T follicular helper cell (primary cell): Measurements from ENCODE around the gene CSMD2.

Experiments used
- DNase-seq: peaks from one replicate; pipeline ENCODE4 v3.0.0-alpha.2; 2020; ENCODE audit warnings: low read depth

Gene CSMD2

GRCh38 chr1:33960188-33960895, 204.7 kb downstream of the CSMD2 start:
- no peak for DNase-seq

GRCh38 chr1:33957854-33958253, 207.2 kb downstream of the CSMD2 start:
- DNase-seq: no peak

GRCh38 chr1:33955096-33955495, 209.9 kb downstream of the CSMD2 start:
- DNase-seq: no peak

DNA sequence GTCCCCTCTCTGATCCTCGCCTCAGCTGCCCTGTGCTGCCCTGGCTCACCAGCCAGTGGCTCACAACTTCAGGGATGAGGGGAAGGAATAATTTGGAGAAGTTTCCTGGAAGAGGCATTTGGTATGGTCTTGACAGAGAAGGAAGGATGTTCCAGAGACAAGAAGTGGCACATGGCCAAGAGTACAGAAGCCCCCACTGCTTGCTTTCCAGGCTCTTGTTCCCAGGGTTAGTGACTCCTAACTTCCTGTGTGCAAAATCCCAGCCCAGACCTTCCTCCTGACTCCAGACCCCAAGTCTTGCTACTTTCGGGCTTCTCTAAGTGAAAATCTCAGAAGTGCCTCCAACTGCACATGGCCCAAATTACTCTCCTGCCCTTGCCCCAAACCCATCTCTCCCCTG, 215.5 kb downstream of the CSMD2 start:
- no peak for DNase-seq

GRCh38 chr1:33948291-33948690, 216.7 kb downstream of the CSMD2 start:
- DNase-seq: no peak

DNA sequence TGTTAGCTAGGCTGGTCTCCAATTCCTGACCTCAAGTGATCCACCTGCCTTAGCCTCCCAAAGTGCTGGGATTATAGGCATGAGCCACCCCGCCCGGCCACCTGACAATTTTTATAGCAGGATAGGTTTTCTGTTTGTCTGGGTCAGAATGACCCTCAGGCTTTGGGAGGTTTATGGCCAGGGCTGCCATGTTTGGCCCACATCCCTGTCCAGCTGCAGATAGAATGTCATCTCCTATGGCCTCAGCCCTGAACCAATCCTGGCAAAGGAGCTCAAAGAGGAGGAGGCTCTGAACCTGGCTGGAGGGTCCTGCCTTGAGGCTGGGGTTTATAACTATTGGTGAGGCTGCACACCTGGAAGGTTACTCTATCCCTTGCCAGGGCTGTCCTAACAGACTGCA, 218.2 kb downstream of the CSMD2 start:
- DNase-seq: no peak

- DNase-seq: no peak
These were observed 220.2 kb downstream of the CSMD2 start for GRCh38 chr1:33944846-33945245.

DNA sequence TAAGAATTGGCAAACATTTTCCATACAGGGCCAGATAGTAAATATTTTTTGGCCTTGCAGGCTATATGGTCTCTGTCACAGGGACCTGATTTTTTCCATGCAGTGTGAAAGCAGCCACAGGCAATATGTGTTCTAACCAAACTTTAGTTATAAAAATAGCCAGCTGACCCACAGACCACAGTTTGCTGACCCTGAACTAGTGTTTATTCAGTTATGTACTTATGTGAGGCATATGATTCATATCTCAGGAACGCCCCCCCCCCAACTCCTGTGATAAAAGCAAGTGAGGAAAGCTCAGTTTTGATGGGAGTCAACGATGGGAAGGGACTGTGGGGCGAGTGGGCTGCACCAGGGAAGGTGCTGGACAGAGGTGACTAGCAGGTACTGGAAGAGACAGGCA, 221.1 kb downstream of the CSMD2 start:
- no peak for DNase-seq

GRCh38 chr1:33932871-33933270, 232.2 kb downstream of the CSMD2 start:
- DNase-seq: no peak

- DNase-seq: no peak
These were observed 233.9 kb downstream of the CSMD2 start for GRCh38 chr1:33931111-33931475.

GRCh38 chr1:33930346-33931110, 234.5 kb downstream of the CSMD2 start:
- no peak for DNase-seq

DNA sequence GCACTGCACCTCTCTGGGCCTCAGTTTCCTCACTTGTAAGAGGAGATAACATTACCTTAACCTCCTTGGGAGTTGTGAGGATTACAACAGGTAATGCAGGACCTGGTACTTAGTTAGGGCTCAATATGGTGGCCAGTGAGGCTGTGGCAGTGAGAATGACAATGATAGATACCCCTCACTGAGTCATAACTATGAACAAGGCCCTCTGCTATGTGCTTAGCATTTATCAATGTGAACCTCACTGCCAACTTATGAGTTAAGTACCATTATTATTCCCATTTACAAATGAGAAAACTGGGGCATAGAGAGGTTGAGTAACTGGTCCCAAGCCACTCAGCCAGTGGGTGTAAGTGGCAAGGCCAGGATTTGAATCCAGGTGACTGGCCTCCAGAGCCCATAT, 236.8 kb downstream of the CSMD2 start:
- DNase-seq: no peak

GRCh38 chr1:33927721-33928120, 237.3 kb downstream of the CSMD2 start:
- no peak for DNase-seq

GRCh38 chr1:33925586-33925985, 239.4 kb downstream of the CSMD2 start:
- no peak for DNase-seq

- no peak for DNase-seq
These were observed 243.7 kb downstream of the CSMD2 start for GRCh38 chr1:33921281-33921680.

- no peak for DNase-seq
These were observed 246.7 kb downstream of the CSMD2 start for GRCh38 chr1:33918368-33918767.

DNA sequence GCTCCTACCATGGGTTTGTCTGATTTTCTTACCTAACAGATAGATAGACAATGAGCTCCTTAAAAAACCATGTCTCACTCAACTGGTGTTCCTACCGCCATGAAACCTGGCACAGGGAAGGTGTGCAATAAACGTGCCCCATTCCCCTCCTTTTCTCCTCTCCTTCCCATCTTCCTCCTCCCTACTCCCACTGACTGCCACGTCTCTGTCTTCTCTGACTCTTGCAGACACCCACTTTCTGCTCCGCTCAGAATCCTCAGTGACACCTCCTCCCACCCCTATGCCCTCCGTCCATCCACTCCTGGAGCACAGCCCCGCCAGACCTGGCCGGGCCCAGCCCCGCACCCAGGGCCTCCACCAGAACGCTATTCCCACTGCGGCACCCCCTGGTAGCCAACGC, 248.2 kb downstream of the CSMD2 start:
- no peak for DNase-seq

DNA sequence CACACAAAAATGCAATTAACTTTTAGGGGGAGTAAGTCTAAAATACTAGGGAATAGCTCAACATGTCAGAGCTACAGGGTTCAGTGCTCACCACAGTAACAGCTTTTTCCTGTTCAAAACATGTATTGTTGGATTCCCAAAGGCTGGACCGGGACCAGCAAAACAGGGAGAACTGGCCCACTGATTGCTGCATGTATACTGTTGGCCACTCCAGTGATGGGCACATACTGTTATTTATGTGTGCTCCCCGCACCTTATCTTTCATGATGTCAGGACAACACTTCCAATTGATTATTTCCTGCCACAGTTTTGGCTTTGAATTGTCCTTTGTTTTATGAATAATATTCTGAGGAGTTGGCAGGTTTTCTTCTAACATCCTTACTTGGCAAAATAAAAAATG, 250.5 kb downstream of the CSMD2 start:
- no peak for DNase-seq

DNA sequence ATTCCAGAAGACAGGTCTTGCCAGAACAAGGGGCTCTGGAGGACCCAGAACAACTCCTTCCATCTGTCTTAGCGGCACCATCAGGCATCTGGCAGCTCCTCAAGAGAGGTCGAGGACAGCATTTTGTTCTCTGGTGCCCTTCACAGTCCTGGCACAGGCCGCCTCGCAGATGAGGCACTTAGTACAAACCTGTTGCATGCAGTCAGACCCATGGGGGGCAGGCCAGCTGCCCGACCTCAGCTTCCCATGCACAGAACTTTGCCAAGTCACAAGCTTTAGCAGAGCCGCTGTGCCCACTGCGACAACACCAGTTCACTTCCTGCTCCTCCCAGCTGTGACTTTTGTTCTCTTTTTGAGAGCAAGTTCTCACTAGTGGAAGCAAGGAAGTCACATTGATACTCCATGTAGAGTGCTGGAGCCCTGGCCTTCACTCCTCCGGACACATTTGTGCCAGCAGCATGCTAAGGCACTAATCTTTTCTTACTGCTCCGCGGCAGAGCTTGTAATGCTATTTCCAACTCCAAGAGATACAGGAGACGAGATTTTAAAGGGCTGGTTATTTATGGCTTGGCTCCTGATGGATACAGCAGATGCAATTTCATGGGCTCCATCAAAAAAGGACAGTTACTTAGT, 256.6 kb downstream of the CSMD2 start:
- DNase-seq: no peak

GRCh38 chr1:33906156-33906555, 258.9 kb downstream of the CSMD2 start:
- DNase-seq: no peak

- DNase-seq: no peak
These were observed 259.8 kb downstream of the CSMD2 start for GRCh38 chr1:33905241-33905640.

- DNase-seq: no peak
These were observed 261.8 kb downstream of the CSMD2 start for GRCh38 chr1:33903210-33903589.

DNA sequence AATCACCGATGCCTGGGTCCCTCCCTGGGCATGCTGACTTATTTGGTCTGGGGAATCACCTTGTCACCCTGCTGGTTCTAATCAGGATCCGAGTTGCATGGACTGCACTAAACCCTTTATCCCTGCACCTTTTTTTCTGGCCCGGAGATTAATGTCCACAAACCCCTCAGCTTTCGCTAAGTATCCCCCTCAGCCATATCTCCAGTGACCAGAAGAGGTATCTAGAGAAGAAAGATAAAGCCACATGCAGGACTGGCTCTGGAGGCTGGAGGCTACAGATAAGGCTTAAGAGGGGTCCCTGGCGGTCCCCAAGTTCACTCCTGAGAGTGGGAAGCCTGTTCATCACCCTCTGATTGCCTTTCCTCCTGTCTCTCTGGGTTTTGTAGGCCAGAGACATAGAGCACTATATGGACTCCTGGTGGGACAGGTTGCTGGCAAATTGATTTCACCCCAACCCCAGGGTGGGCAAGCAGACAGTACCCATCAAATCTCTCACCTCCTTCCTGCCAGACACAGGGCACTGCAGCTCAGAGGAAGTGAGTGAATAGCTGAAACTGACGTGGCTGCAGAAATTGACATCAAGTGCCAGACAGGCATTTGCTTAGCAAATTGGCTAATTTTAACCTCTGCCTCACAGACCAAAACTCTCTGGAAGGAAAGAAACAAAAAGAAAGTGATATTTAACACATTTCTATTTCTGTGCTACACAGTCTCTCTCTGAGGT, 262.4 kb downstream of the CSMD2 start:
- DNase-seq: no peak
